Prostate gland (tissue), 2 donors: Measurements from ENCODE around the gene CACNA1E. TPM values are rescaled to one million over a fixed set of nuclear protein-coding genes. Genes with fewer than 3 reads are reported as not detected.

Source experiments
- DNase-seq: peaks from one replicate; pipeline ENCODE4 v3.0.0-alpha.2; 2019; ENCODE audit warnings: low spot score
- H3K27ac ChIP-seq, 2 donors: fragments of 200-600 bp; sonication (generic); 2 replicates each; pipeline ENCODE4 v1.5.1; 2017 to 2019
- H3K27me3 ChIP-seq: fragments of 200-600 bp; sonication (generic); replicated peaks from 2 replicates; pipeline ENCODE4 v1.5.1; 2019; ENCODE audit not compliant: insufficient read depth
- H3K36me3 ChIP-seq, 2 donors: fragments of 200-600 bp; sonication (generic); 1 replicate in 1 of 2; 2 replicates in 1 of 2; pipeline versions ENCODE4 v1.5.1 to v1.8.1; 2017 to 2019
- H3K4me1 ChIP-seq: fragments of 200-600 bp; sonication (generic); replicated peaks from 2 replicates; pipeline ENCODE4 v1.5.1; 2019
- H3K4me3 ChIP-seq, 2 donors: fragments of 200-600 bp; sonication (generic); 2 replicates each; pipeline ENCODE4 v1.5.1; 2017 to 2019
- H3K9me3 ChIP-seq: fragments of 200-600 bp; sonication (generic); 2 replicates; pipeline ENCODE4 v1.5.1; 2017
- CTCF ChIP-seq, 4 experiments: fragments of 200-600 bp in 2 of 4; fragments of 450-650 bp in 2 of 4; sonication (generic) in 2 of 4; IDR thresholded peaks; 1 replicate in 3 of 4; 2 replicates in 1 of 4; pipeline ENCODE4 v1.5.1; 2016 to 2019; ENCODE audit warnings: antibody characterized with exemption in 4 of 4, mild to moderate bottlenecking in 2 of 4, moderate library complexity in 2 of 4
- POLR2A ChIP-seq: fragments of 450-650 bp; IDR thresholded peaks from one replicate; pipeline ENCODE4 v1.6.1; 2016; ENCODE audit warnings: antibody characterized with exemption, mild to moderate bottlenecking
- POLR2AphosphoS5 ChIP-seq: sonication (generic); formaldehyde crosslinking; IDR thresholded peaks from one replicate; pipeline ENCODE4 v1.6.1; 2017; ENCODE audit warnings: antibody characterized with exemption
- WGBS: methylation state at CpG from one replicate; pipeline ENCODE4 v1.1.5; 2018; 5-methylcytosine and 5-hydroxymethylcytosine counted together
- intact Hi-C: fragments of 100-400 bp; cut with DNase I; formaldehyde crosslinking; loops from one replicate; pipeline ENCODE4 v1.14.2; 2022
- total RNA-seq, 2 donors: library from RNA; depleted of rRNA; stranded (reverse); fragments of >200 nt; gene quantifications; one replicate each; pipeline ENCODE4 v1.1.0, GENCODE V29; 2016

The CACNA1E gene
- total RNA-seq, 2 donors from 2014 or later: 4.1 TPM; not detected in 1

- Histone ChIP-seq H3K27me3 (no peaks in the 10 kb centered on the region), H3K27ac (no peak overlapping the region), H3K4me3 (no peak overlapping the region), H3K9me3 (no peaks in the 10 kb centered on the region), H3K36me3 (no peaks in the 10 kb centered on the region), H3K4me1 (no peaks in the 10 kb centered on the region)
- TF ChIP-seq POLR2A (no peak), CTCF (IDR thresholded peaks at IDR 0.05) (no peak), POLR2AphosphoS5 (no peak)
- no peak for DNase-seq
- intact Hi-C loops: no loop called here
- WGBS: 49% methylated on average over 3 of the region's 3 CpGs
Observed at GRCh38 chr1:181794332-181794731, 311.0 kb downstream of the CACNA1E start.

GRCh38 chr1:181798191-181798926, 315.0 kb downstream of the CACNA1E start:
- no peak overlapping the region for H3K4me3 ChIP-seq
- no peak overlapping the region for H3K27ac ChIP-seq
- TF ChIP-seq CTCF (IDR thresholded peaks at IDR 0.05) (no peak), POLR2AphosphoS5 (no peak), POLR2A (no peak)
- intact Hi-C loops: no loop called here
- 91% methylated on average over 30 of the region's 32 CpGs for WGBS
- no peaks in the 10 kb centered on the region for H3K4me1 ChIP-seq
- no peak for DNase-seq
- H3K36me3 ChIP-seq: no peaks in the 10 kb centered on the region
- no peaks in the 10 kb centered on the region for H3K9me3 ChIP-seq
- H3K27me3 ChIP-seq: no peaks in the 10 kb centered on the region

GRCh38 chr1:181801617-181802016, 318.3 kb downstream of the CACNA1E start:
- H3K27ac ChIP-seq: no peak overlapping the region
- intact Hi-C loops: no loop called here
- no peak for DNase-seq
- no peaks in the 10 kb centered on the region for H3K36me3 ChIP-seq
- no peak for TF ChIP-seq POLR2A
- WGBS: 73% methylated on average over 1 of the region's 1 CpG
- H3K9me3 ChIP-seq: no peaks in the 10 kb centered on the region
- H3K4me3 ChIP-seq: no peak overlapping the region
- no peaks in the 10 kb centered on the region for H3K27me3 ChIP-seq
- no peaks in the 10 kb centered on the region for H3K4me1 ChIP-seq

GRCh38 chr1:181802466-181802865, 319.1 kb downstream of the CACNA1E start:
- no peak overlapping the region for H3K27ac ChIP-seq
- DNase-seq: no peak
- intact Hi-C loops: no loop called here
- no peak for TF ChIP-seq POLR2AphosphoS5
- no peak for TF ChIP-seq CTCF (IDR thresholded peaks at IDR 0.05)
- TF ChIP-seq POLR2A: no peak
- H3K27me3 ChIP-seq: no peaks in the 10 kb centered on the region
- no peaks in the 10 kb centered on the region for H3K36me3 ChIP-seq
- no peak overlapping the region for H3K4me3 ChIP-seq
- WGBS: 87% methylated on average over 3 of the region's 3 CpGs
- H3K4me1 ChIP-seq: no peaks in the 10 kb centered on the region
- no peaks in the 10 kb centered on the region for H3K9me3 ChIP-seq

GRCh38 chr1:181803421-181803820, 320.1 kb downstream of the CACNA1E start:
- Histone ChIP-seq H3K9me3 (no peaks in the 10 kb centered on the region), H3K4me3 (no peak overlapping the region), H3K36me3 (no peaks in the 10 kb centered on the region), H3K27ac (no peak overlapping the region), H3K4me1 (no peaks in the 10 kb centered on the region), H3K27me3 (no peaks in the 10 kb centered on the region)
- intact Hi-C loops: no loop called here
- WGBS: 85% methylated on average over 3 of the region's 3 CpGs
- TF ChIP-seq CTCF (IDR thresholded peaks at IDR 0.05) (no peak), POLR2AphosphoS5 (no peak), POLR2A (no peak)
- DNase-seq: no peak
